ENCODE measurements around the gene PCBP3. TPM values are rescaled to one million over a fixed set of nuclear protein-coding genes. Genes with fewer than 3 reads are reported as not detected.

Gene PCBP3
- total RNA-seq, 1 experiment from 2014 or later: 1.4 TPM

DNA sequence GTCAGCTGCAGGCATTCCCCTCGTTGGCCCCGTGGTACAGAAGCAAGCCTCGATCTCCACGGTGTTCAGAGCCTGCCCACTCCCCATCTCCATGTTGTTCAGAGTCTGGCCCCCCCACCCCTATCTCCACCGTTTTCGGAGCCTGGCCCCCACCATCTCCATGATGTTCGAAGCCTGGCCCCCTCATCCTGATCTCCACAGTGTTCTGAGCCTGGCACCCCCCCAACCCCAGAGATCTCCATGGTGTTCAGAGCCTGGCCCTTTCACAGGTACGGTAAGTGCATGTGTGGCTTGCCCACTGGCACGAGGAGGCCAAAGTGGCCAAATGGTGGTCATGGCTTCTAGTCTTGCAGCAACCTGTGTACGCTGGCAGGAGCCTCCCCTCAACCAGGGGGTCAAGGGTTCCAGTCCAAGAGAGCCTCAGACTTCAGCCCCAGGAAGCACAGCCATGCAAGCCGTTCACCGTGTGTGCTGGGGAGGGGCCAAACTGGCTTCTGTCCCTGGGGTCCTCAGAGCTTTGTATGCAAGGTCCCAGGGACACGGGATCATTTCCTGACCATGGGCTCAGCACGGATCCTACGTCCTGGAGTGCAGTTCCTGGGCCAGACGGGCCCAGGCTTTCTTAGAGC is 13.3 kb upstream of the PCBP3 start:
- TF ChIP-seq, protein P1, sequence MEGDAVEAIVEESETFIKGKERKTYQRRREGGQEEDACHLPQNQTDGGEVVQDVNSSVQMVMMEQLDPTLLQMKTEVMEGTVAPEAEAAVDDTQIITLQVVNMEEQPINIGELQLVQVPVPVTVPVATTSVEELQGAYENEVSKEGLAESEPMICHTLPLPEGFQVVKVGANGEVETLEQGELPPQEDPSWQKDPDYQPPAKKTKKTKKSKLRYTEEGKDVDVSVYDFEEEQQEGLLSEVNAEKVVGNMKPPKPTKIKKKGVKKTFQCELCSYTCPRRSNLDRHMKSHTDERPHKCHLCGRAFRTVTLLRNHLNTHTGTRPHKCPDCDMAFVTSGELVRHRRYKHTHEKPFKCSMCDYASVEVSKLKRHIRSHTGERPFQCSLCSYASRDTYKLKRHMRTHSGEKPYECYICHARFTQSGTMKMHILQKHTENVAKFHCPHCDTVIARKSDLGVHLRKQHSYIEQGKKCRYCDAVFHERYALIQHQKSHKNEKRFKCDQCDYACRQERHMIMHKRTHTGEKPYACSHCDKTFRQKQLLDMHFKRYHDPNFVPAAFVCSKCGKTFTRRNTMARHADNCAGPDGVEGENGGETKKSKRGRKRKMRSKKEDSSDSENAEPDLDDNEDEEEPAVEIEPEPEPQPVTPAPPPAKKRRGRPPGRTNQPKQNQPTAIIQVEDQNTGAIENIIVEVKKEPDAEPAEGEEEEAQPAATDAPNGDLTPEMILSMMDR (IDR thresholded peaks at IDR 0.05; ENCODE audit: unreplicated experiment): no peak
- H3K27ac Mint-ChIP-seq (ENCODE audit: unreplicated experiment): no peak overlapping the region
- intact Hi-C loops (cut with micrococcal nuclease; ENCODE audit: unreplicated experiment): no loop called here
- no peak for DNase-seq
- no peak overlapping the region for H3K4me3 Mint-ChIP-seq (ENCODE audit: low read depth, unreplicated experiment)
- no peaks in the 10 kb centered on the region for H3K4me1 Mint-ChIP-seq (ENCODE audit: low read depth, unreplicated experiment)
- CTCF ChIA-PET: no interaction called here
- peaks cover 40% of the 10 kb centered on the region for H3K27me3 Mint-ChIP-seq (ENCODE audit: unreplicated experiment)
- H3K36me3 Mint-ChIP-seq (ENCODE audit: insufficient read depth, unreplicated experiment): no peaks in the 10 kb centered on the region
- H3K9me3 Mint-ChIP-seq (ENCODE audit: low read depth, unreplicated experiment): no peaks in the 10 kb centered on the region
- BruUV-seq (replicated peaks): no TSS peak

DNA sequence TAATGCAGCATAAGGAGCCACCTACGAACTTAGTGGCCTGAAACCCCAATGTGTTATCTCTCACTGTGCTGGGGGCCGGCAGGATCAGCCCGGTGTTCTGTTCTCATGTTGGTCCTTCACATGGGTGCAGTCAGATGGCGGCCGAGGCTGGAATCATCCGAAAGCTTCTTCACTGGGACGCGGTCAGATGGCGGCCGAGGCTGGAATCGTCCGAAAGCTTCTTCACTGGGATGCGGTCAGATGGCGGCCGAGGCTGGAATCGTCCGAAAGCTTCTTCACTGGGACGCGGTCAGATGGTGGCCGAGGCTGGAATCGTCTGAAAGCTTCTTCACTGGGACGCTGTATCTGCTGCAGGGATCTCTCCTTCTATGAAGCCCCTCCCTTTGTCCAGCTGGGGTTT is 12.6 kb upstream of the PCBP3 start:
- H3K9me3 Mint-ChIP-seq (ENCODE audit: low read depth, unreplicated experiment): no peaks in the 10 kb centered on the region
- TF ChIP-seq, protein P1 (IDR thresholded peaks at IDR 0.05; ENCODE audit: unreplicated experiment): no peak
- H3K27me3 Mint-ChIP-seq (ENCODE audit: unreplicated experiment): peaks cover 37% of the 10 kb centered on the region
- no peaks in the 10 kb centered on the region for H3K36me3 Mint-ChIP-seq (ENCODE audit: insufficient read depth, unreplicated experiment)
- CTCF ChIA-PET: interaction anchor here (0.7 kb wide), 1 partner anchor 610 kb away, joined by 3 read pairs; no protein-coding TSS in a partner anchor
- DNase-seq: no peak
- no peak overlapping the region for H3K4me3 Mint-ChIP-seq (ENCODE audit: low read depth, unreplicated experiment)
- intact Hi-C loops (cut with micrococcal nuclease; ENCODE audit: unreplicated experiment): no loop called here
- no TSS peak for BruUV-seq (replicated peaks)
- H3K27ac Mint-ChIP-seq (ENCODE audit: unreplicated experiment): no peak overlapping the region
- no peaks in the 10 kb centered on the region for H3K4me1 Mint-ChIP-seq (ENCODE audit: low read depth, unreplicated experiment)

DNA sequence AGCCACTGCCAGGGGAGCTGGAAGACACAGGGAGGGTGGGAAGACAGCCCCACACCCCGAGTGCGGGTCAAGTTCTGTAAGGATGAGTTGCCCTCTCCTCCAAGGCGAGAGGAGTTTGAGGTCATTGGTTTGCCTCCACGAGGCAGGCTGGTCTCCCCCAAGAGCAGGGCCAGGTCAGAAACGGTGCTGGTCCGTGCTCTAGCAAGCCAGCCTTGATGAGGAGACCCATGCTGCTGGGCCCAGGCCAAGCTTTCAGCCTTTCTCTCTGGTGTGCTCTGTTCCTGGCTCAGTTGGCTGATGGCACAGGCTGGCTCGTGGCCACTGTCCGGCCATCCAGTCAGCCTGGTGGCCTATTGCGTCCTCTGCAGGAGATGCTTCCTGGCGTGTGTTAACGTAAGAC is 12.0 kb upstream of the PCBP3 start:
- BruUV-seq (replicated peaks): no TSS peak
- Mint-ChIP-seq H3K36me3 (ENCODE audit: insufficient read depth, unreplicated experiment) (no peaks in the 10 kb centered on the region), H3K27ac (ENCODE audit: unreplicated experiment) (no peak overlapping the region), H3K4me1 (ENCODE audit: low read depth, unreplicated experiment) (no peaks in the 10 kb centered on the region), H3K27me3 (ENCODE audit: unreplicated experiment) (peaks cover 31% of the 10 kb centered on the region), H3K4me3 (ENCODE audit: low read depth, unreplicated experiment) (no peak overlapping the region), H3K9me3 (ENCODE audit: low read depth, unreplicated experiment) (no peaks in the 10 kb centered on the region)
- intact Hi-C loops (cut with micrococcal nuclease; ENCODE audit: unreplicated experiment): no loop called here
- CTCF ChIA-PET: no interaction called here
- TF ChIP-seq, protein P1 (IDR thresholded peaks at IDR 0.05; ENCODE audit: unreplicated experiment): no peak
- no peak for DNase-seq

DNA sequence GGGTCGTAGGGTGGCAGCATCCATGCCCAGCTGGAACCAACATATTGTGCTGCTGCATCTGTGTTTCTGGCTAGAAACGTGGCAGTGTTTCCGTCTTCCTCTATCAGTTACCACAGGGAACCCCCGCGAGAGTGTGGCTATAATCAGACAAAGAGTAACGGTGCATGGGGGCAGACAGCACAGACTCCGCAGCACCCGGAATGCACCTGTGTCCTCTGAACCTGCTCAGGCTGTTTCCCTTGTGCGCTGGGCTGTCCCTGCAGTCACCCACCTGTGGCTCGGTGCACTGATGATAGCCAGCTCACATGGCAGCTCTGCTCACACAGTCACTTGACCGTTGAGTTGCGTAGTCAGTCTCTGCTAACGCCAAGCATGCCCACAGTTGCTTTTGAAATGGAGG is 11.4 kb upstream of the PCBP3 start:
- BruUV-seq (replicated peaks): no TSS peak
- no peaks in the 10 kb centered on the region for H3K36me3 Mint-ChIP-seq (ENCODE audit: insufficient read depth, unreplicated experiment)
- no peaks in the 10 kb centered on the region for H3K9me3 Mint-ChIP-seq (ENCODE audit: low read depth, unreplicated experiment)
- H3K4me3 Mint-ChIP-seq (ENCODE audit: low read depth, unreplicated experiment): no peak overlapping the region
- H3K27me3 Mint-ChIP-seq (ENCODE audit: unreplicated experiment): peaks cover 25% of the 10 kb centered on the region
- intact Hi-C loops (cut with micrococcal nuclease; ENCODE audit: unreplicated experiment): no loop called here
- CTCF ChIA-PET: no interaction called here
- no peaks in the 10 kb centered on the region for H3K4me1 Mint-ChIP-seq (ENCODE audit: low read depth, unreplicated experiment)
- no peak for DNase-seq
- TF ChIP-seq, protein P1 (IDR thresholded peaks at IDR 0.05; ENCODE audit: unreplicated experiment): no peak
- no peak overlapping the region for H3K27ac Mint-ChIP-seq (ENCODE audit: unreplicated experiment)
